GM21717 (cell line): ENCODE measurements around the gene EIF4E2.

ENCODE experiments used
- ATAC-seq: cut with Tn5 transposase; IDR thresholded peaks from one replicate; pipeline ENCODE4 v1.9.1; 2021; ENCODE audit warnings: mild to moderate bottlenecking, moderate library complexity; ENCODE audit not compliant: unreplicated experiment

The EIF4E2 gene, protein sequence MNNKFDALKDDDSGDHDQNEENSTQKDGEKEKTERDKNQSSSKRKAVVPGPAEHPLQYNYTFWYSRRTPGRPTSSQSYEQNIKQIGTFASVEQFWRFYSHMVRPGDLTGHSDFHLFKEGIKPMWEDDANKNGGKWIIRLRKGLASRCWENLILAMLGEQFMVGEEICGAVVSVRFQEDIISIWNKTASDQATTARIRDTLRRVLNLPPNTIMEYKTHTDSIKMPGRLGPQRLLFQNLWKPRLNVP

DNA sequence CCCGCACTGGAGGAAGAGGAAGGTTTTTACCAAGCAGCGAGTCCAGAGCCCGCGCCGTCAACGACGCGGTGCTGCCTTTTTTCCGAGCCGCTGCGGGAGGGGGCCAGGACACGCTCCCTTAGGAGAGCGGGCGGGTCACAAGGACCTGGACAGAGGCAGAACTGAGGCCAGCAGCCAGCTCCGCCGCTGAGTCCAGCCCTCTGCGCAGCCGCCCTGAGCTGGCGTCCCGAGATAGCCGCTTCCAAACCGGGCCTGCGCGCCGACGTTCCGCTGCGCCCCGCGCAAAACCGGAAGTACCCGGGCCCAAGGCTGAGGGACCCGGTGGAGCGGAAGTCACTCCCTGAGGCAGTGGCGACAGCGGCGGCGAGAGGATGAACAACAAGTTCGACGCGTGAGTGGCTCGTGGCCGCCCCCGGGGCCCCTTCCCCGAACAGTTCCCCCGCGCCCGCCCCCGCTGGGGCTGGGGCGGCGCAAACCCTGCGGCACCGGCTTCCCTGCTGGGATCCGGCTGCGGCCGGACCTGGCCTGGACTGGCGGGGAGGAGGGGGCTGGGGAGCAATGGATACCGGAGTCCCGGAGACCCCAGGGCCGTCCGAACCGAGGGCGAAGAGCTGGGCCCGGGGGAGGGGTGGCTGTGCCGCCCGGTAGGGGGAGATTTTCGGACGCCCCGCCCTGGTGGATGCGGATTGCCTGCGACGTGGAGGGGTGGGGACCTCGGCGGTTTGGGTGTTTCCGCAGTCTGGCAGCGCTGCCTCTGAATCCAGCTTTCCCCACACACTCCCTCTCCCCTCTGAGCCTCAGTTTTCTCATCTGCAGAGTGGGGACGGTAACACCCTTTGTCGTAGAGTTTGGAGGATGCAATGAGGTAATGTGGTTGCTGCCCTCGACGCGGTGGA is at the start of gene EIF4E2, which contains the start of gene TIGD1:
TSS of gene EIF4E2 (plus strand) at position 336 of the 896 bp plus-strand sequence. CDS start at position 372, 36 bp downstream.
TSS of gene TIGD1 (minus strand) at position 204 of the 896 bp plus-strand sequence. CDS start 675 bp downstream, outside the sequence.
- peak; percentile 95 for ATAC-seq

GRCh38 chr2:232501331-232501771 is 49.1 kb upstream of the EIF4E2 start:
- ATAC-seq: no peak

DNA sequence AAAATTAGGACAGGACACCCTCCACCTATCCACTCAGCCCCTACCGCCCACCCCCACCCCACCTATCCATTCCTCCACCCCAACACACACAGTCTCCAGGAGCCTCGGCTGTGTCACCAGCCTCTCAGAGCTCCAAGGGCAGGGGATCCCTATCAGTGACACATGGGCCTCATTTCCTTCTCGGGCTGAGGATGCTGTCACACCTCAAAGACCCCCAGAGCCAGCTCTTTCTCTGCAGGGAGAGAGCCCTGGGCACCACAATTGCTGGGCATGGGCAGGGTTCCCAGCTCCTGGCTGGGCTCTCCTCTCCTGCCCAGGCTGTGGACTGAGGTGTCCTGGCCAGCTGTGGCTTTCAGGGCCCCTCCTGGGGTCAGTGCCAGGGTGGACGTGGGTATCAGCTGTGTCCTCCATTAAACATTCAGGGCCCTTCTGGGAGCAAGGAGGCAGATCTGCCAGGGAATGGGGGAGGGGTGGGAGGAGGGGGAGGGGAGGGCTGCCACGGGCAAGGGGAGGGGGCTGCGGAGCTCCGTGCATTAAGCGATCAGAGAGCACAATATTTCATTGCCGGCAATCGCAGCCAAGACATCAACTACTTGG is 48.6 kb upstream of the EIF4E2 start:
- ATAC-seq: no peak

GRCh38 chr2:232502511-232502910 is 48.0 kb upstream of the EIF4E2 start:
- no peak for ATAC-seq

DNA sequence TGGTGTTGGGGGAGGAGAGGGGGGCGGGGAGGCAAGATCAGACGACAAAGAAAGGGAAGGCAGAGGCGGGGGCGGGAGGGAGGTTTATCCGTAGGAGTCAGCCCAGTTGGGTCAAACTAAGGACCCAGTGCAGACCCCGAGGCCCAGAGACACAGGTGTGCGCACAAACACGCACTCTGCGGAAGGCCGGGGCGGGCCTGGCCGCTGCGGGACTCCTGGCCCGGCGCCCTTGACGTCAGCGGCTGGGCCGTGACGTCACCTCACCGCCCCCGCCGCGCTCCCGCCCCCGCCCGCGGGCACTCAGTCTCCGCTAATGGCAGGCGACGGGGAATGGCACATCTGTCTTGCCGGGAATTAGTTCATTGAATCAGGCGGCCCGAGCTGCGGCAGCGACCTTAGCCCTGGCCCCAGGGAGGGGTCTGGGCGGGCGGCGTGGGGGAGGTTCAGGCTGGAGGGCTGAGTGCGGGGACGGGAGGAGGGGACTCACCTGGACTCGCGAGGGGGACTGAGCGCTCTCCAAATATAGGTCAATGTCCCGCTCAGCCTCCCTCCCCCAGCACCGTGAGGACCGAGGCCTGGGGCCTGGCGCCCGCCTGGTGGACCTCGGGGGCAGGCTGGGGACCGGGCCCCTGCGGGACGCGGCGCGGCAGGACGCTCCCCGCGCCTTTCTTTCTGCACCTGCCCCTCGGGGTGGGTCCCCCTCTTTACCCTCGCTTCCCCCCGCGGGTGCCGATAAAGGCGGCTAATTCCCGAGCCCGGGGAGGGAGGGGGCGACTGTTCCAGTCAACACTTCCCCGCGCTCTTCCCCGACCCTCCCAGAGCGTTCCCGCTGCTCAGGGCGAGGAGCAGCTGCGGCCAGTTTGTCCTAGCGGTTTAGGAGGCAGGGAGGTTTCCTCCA is 47.3 kb upstream of the EIF4E2 start:
- no peak for ATAC-seq

- no peak for ATAC-seq
These were observed 46.6 kb upstream of the EIF4E2 start for GRCh38 chr2:232503809-232504323.

DNA sequence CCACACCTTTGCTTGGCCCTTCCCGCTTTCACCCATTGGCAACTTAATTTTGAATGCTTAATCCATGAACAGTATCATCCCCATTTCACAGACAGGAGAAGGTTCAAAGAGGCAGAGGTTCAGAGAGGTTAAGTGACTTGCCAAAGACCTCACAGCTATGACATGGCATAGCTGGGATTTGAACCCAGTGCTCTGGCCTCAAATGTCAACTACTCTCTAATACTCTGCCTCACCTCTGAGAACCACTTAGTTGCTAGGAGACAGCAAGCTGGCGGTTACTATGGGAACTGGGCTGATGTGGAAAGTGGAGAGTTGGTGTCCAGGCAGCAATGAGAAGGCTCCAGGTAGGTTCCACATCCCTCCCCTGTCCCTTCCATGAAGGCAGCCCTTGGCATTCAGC is 46.1 kb upstream of the EIF4E2 start:
- no peak for ATAC-seq

DNA sequence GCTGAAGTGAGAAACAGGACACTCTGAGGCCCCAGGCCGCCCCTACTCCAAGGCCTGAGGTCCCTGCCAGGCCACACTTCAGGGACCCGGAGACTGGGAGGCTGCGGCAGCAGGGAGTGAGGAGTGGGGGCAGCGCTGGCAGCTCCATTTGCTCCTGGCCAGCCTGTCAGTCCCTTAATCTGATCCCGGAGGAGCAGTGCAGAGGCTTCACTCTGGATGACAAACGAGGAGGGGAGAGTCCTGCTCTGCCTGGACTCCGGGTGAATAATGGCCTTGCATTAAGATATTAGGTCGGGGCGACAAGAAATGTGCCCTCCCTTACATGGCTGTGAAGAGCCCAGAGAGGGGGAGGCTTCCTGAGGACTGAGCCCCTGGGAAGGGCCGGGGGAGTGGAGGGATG is 44.6 kb upstream of the EIF4E2 start:
- ATAC-seq: no peak

DNA sequence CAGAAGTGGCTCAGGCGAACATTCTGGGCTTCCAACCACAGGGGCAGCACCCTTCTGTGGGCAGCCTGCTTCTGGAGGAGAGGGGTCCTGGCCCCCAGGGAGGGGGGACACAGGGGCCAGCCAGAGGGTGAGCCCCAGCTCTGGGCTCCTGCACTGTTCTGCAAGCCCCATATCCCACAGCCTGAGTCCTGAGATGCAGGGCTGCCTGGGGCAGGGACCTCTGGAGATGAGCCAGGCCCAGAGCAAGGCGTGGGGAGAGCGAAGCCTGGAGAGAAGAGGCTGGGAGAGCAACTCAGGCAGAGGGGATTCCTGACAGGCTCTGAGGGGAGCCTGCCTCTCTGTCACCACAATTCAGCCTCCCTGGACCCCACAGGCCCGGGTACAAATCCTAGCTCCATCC is 43.8 kb upstream of the EIF4E2 start:
- no peak for ATAC-seq

- ATAC-seq: no peak
These were observed 42.2 kb upstream of the EIF4E2 start for GRCh38 chr2:232508251-232508650.

GRCh38 chr2:232511336-232511890 is 39.1 kb upstream of the EIF4E2 start:
- ATAC-seq: no peak

DNA sequence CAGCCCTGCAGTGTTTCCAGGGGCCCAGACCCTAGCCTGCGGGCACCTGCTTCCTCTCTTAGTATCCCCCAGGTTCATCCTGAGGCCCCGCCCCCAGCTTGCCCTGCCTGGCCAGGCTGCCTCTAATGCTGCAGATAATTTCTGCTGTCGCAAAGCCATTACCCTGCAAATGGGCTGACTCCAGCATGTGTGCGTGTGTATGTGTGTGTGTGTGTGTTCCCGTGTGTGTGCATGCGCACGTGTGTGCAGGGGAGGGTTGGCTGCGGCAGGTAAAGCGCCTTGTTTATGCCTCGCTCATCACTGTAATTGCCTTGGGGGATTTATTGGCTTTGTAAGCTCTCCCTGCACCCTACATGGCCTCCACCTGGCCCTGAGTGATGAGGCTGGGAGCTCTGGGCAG is 37.9 kb upstream of the EIF4E2 start:
- ATAC-seq: no peak

DNA sequence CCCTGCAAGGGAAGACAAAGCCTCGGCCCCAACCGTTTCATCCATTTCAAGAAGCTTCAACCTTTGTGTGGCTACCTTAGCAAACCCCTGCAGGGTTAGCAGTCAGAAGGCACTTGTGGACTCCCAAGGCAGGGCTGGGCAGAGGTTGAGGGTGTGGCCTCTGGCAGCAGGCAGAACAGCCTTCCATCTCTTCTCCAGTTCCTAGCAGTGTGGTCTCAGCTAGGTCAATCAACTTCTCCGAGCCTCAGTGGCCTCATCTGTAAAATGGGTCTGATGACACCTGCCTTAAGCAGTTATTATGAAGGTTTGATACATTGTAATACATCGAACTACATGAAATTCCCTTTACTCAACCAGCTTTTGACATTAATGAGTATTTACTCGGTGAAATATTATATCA is 37.1 kb upstream of the EIF4E2 start:
- ATAC-seq: no peak

DNA sequence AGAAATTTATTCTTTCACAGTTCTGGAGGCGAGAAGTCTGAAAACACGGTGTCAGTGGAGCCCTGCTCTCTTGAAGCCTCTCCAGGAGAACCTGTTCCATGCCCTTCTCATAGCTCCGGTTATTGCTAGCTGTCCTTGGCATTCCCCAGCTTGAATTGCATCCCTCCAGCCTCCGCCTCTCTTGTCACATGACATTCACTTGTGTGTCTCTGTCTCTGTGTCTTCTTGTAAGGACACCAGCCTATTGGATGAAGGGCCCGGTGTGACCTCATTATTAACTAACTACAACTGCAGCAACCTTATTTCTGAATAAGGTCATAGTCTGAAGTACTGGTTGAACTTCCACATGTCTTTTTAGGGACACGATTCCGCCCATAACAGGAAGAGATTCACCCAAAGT is 34.9 kb upstream of the EIF4E2 start:
- no peak for ATAC-seq

- no peak for ATAC-seq
These were observed 33.9 kb upstream of the EIF4E2 start for GRCh38 chr2:232516551-232516950.

- no peak for ATAC-seq
These were observed 31.6 kb upstream of the EIF4E2 start for GRCh38 chr2:232518844-232519243.

- ATAC-seq: no peak
These were observed 30.7 kb upstream of the EIF4E2 start, which contains the start of gene PRSS56 for GRCh38 chr2:232519581-232520438. Gene PRSS56, plus strand, starts transcription at chr2:232520388. Its CDS starts 211 bp downstream, at chr2:232520599.

DNA sequence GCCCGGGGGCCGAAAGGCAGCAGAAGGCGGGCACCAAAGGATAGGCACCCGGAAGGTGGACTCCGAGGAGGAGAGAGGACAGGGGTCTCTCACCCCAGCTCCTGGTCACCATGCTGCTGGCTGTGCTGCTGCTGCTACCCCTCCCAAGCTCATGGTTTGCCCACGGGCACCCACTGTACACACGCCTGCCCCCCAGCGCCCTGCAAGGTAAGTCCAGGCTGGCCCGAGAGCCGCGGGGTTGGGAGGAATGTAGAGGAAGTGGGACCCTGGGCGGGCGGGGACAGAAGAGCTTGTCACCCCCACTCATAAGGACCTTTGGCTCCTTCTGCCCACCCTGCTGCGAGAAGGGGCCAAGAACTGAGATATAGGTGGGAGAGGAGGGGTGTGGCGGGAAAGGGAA is 30.0 kb upstream of the EIF4E2 start:
- no peak for ATAC-seq

DNA sequence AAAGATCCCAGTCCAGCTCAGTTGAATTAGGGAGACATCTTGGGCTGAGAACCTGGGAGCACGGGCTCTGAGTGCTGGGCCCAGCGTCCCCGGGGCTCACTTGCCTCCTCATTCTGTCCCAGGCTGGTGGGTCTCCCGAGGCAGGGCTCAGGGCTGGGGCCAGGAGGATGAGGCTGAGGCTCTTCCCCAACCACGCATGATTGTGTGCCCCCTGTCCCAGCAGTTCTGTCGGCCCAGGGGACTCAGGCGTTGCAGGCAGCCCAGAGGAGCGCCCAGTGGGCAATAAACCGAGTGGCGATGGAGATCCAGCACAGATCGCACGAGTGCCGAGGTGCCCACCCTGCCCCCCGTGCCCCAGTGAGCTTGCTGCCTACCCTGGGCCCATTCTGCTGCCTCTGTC is 29.4 kb upstream of the EIF4E2 start:
- no peak for ATAC-seq
